B cell (primary cell): ENCODE measurements around the gene ZNF322. TPM values are rescaled to one million over a fixed set of nuclear protein-coding genes. Genes with fewer than 3 reads are reported as not detected.

Experiments used
- ATAC-seq: fragments of 200-7000 bp; cut with Tn5 transposase; one replicate; pipeline ENCODE4 v1.10.0; 2021; ENCODE audit warnings: low read depth, mild to moderate bottlenecking, moderate number of reproducible peaks, moderate library complexity
- CTCF ChIA-PET: fragments of 350-600 bp; sonication (Branson Sonifier 250); formaldehyde crosslinking; loops from one replicate; lab custom pipeline; 2021; ENCODE audit warnings: antibody characterized with exemption, inconsistent platforms; lab: Charles Lee
- POLR2A ChIA-PET: fragments of 350-600 bp; sonication (Branson Sonifier 250); formaldehyde crosslinking; loops from one replicate; lab custom pipeline; 2021; ENCODE audit warnings: antibody characterized with exemption; lab: Charles Lee
- DNase-seq: peaks from one replicate; pipeline ENCODE4 v3.0.0; 2013
- H2AFZ ChIP-seq: 2 replicates; pipeline ENCODE4 v1.6.1; 2012; ENCODE audit warnings: mild to moderate bottlenecking, low read depth, low read length; ENCODE audit not compliant: insufficient read depth, poor library complexity, severe bottlenecking
- H3K27ac ChIP-seq, 2 donors: 1 replicate in 1 of 2; 2 replicates in 1 of 2; pipeline ENCODE4 v1.5.1; 2012 to 2013; ENCODE audit warnings: low read length in 2 of 2, mild to moderate bottlenecking in 2 of 2, moderate library complexity in 1 of 2
- H3K27me3 ChIP-seq, 4 experiments: fragments of 200-600 bp in 1 of 4; sonication (generic) in 1 of 4; replicated peaks in 1 of 4; 1 replicate in 2 of 4; 2 replicates in 2 of 4; pipeline versions ENCODE4 v1.6.1 to v1.7.0; 2013 to 2016; ENCODE audit warnings: low read length in 3 of 4, mild to moderate bottlenecking in 2 of 4, mixed read lengths in 1 of 4, moderate library complexity in 1 of 4; ENCODE audit not compliant: insufficient read depth in 4 of 4, control insufficient read depth in 3 of 4; ENCODE audit errors: control extremely low read depth in 1 of 4
- H3K36me3 ChIP-seq, 2 experiments: replicated peaks in 1 of 2; 1 replicate in 1 of 2; 2 replicates in 1 of 2; pipeline versions ENCODE4 v1.6.1 to v1.7.1; 2013; ENCODE audit warnings: low read length in 1 of 2; ENCODE audit not compliant: insufficient read depth in 2 of 2, control insufficient read depth in 1 of 2; ENCODE audit errors: control extremely low read depth in 1 of 2, extremely low read depth in 1 of 2
- H3K4me1 ChIP-seq, 2 donors: fragments of 200-600 bp in 1 of 2; sonication (generic) in 1 of 2; 1 replicate in 1 of 2; 2 replicates in 1 of 2; pipeline versions ENCODE4 v1.5.1 to v1.6.1; 2013 to 2017; ENCODE audit warnings: low read length in 2 of 2; ENCODE audit not compliant: control insufficient read depth in 2 of 2, insufficient read depth in 2 of 2
- H3K4me2 ChIP-seq: replicated peaks from 2 replicates; pipeline ENCODE3; 2012; ENCODE audit warnings: mild to moderate bottlenecking, low read depth, low read length; ENCODE audit not compliant: poor library complexity, severe bottlenecking
- H3K4me3 ChIP-seq, 5 experiments: fragments of 200-600 bp in 1 of 5; sonication (generic) in 1 of 5; 1 replicate in 3 of 5; 2 replicates in 2 of 5; pipeline versions ENCODE4 v1.5.1 to v1.7.0; 2011 to 2016; ENCODE audit warnings: low read length in 4 of 5, mild to moderate bottlenecking in 4 of 5, low read depth in 2 of 5, control low read depth in 1 of 5, moderate library complexity in 1 of 5; ENCODE audit not compliant: insufficient read depth in 1 of 5; ENCODE audit errors: control extremely low read depth in 1 of 5, extremely low read depth in 1 of 5
- H3K79me2 ChIP-seq: fragments of 200-600 bp; sonication (generic); one replicate; pipeline ENCODE4 v1.6.0; 2016; ENCODE audit warnings: low read length; ENCODE audit not compliant: control insufficient read depth, insufficient read depth
- H3K9ac ChIP-seq: fragments of 200-600 bp; sonication (generic); 2 replicates; pipeline ENCODE4 v1.6.1; 2017; ENCODE audit warnings: mild to moderate bottlenecking, low read length, moderate library complexity
- H3K9me3 ChIP-seq, 3 donors: one replicate each; pipeline versions ENCODE4 v1.6.1 to v1.7.1; 2013; ENCODE audit warnings: low read length in 2 of 3; ENCODE audit not compliant: control insufficient read depth in 2 of 3, insufficient read depth in 1 of 3; ENCODE audit errors: control extremely low read depth in 1 of 3
- H4K20me1 ChIP-seq: 2 replicates; pipeline ENCODE4 v1.6.0; 2012; ENCODE audit warnings: mild to moderate bottlenecking, low read length; ENCODE audit not compliant: insufficient read depth, control insufficient read depth, poor library complexity, severe bottlenecking
- H3K27ac Mint-ChIP-seq: one replicate; pipeline ENCODE4 v1.8.0; 2021; ENCODE audit warnings: mixed read lengths
- H3K27me3 Mint-ChIP-seq: one replicate; pipeline ENCODE4 v1.8.0; 2021; ENCODE audit warnings: mixed read lengths
- H3K4me1 Mint-ChIP-seq: one replicate; pipeline ENCODE4 v1.8.0; 2021; ENCODE audit warnings: mixed read lengths
- H3K4me3 Mint-ChIP-seq: one replicate; pipeline ENCODE4 v1.8.0; 2021; ENCODE audit warnings: mixed read lengths
- H3K9me3 Mint-ChIP-seq: one replicate; pipeline ENCODE4 v1.8.0; 2022; ENCODE audit warnings: mixed read lengths; ENCODE audit not compliant: insufficient read depth
- EZH2 ChIP-seq: IDR thresholded peaks from 2 replicates; pipeline ENCODE4 v1.6.1; 2012; ENCODE audit warnings: borderline replicate concordance, low read depth, mild to moderate bottlenecking, moderate library complexity, low read length; ENCODE audit not compliant: insufficient read depth, poor library complexity, severe bottlenecking
- WGBS: methylation state at CpG from one replicate; pipeline ENCODE4 v1.1.5; 2013; ENCODE audit warnings: missing lambda C conversion rate; ENCODE audit not compliant: insufficient coverage; 5-methylcytosine and 5-hydroxymethylcytosine counted together
- intact Hi-C: fragments of 100-400 bp; cut with micrococcal nuclease; formaldehyde crosslinking; loops from one replicate; pipeline ENCODE4 v1.10.0; 2022
- polyA plus RNA-seq: library from polyadenylated mRNA; depleted of rRNA; stranded (reverse); fragments of >200 nt; gene quantifications from 2 replicates; pipeline ENCODE4 v1.2.3, GENCODE V29; 2012
- total RNA-seq, 2 donors: library from RNA; stranded (reverse); fragments of 120-200 nt in 1 of 2; gene quantifications; 1 replicate in 1 of 2; 2 replicates in 1 of 2; pipeline versions ENCODE4 v1.2.3 to v1.2.4, GENCODE V29; 2013 to 2022
- TF ChIP-seq, protein P1 (sequence below): fragments of 200-600 bp; IDR thresholded peaks from one replicate; pipeline ENCODE4 v1.8.0; 2022; ENCODE audit warnings: antibody characterized with exemption, mild to moderate bottlenecking

Gene ZNF322
- total and polyA plus RNA-seq, 2 donors (not counting 1 experiment from before 2014, with no cell fraction given), result 3.2 to 27.6 TPM

DNA sequence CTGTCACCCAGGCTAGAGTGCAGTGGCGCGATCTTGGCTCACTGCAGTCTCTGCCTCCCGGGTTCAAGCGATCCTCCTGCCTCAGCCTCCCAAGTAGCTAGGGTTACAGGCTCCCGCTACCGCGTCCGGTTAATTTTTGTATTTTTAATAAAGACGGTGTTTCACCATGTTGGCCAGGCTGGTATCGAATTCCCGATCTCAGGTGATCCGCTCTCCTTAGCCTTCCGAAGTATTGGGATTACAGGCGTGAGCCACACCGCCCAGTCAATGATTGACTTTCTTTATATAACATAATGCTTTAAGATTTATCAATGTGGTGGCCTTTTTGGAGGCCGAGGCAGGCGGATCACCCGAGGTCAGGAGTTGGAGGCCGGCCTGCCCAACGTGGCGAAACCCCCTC, 70.6 kb downstream of the ZNF322 start:
- Mint-ChIP-seq H3K4me1 (no peaks in the 10 kb centered on the region), H3K9me3 (no peaks in the 10 kb centered on the region), H3K4me3 (no peak overlapping the region), H3K27me3 (peaks cover 28% of the 10 kb centered on the region), H3K27ac (no peak overlapping the region)
- intact Hi-C loops, result no loop called here
- ATAC-seq (no peak), DNase-seq (no peak)
- Histone ChIP-seq H3K79me2 (no peaks in the 10 kb centered on the region), H3K9ac (no peak overlapping the region), H3K4me3 (no peak overlapping the region), H3K9me3 (no peaks in the 10 kb centered on the region), H2AFZ (no peak overlapping the region), H3K27ac (no peak overlapping the region), H3K27me3 (peaks cover 0 to 29% (median 6%) of the 10 kb centered on the region in 4 experiments), H3K4me2 (no peak overlapping the region), H3K36me3 (no peaks in the 10 kb centered on the region), H4K20me1 (no peaks in the 10 kb centered on the region), H3K4me1 (no peaks in the 10 kb centered on the region)
- TF ChIP-seq, protein P1, sequence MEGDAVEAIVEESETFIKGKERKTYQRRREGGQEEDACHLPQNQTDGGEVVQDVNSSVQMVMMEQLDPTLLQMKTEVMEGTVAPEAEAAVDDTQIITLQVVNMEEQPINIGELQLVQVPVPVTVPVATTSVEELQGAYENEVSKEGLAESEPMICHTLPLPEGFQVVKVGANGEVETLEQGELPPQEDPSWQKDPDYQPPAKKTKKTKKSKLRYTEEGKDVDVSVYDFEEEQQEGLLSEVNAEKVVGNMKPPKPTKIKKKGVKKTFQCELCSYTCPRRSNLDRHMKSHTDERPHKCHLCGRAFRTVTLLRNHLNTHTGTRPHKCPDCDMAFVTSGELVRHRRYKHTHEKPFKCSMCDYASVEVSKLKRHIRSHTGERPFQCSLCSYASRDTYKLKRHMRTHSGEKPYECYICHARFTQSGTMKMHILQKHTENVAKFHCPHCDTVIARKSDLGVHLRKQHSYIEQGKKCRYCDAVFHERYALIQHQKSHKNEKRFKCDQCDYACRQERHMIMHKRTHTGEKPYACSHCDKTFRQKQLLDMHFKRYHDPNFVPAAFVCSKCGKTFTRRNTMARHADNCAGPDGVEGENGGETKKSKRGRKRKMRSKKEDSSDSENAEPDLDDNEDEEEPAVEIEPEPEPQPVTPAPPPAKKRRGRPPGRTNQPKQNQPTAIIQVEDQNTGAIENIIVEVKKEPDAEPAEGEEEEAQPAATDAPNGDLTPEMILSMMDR, result no peak
- TF ChIP-seq EZH2, result no peak
- POLR2A ChIA-PET, result interaction anchor here (0.6 kb wide), 1 partner anchor 19 kb away, joined by 3 read pairs; no protein-coding TSS in a partner anchor
- WGBS, result 100% methylated on average over 2 of the region's 21 CpGs
- CTCF ChIA-PET, result interaction anchor here (0.7 kb wide), 1 partner anchor 1163 kb away, joined by 6 read pairs; no protein-coding TSS in a partner anchor

Other genes with a start within 250 kb of the ZNF322 start
- 136 and 139 TPM in 2 replicates for gene BTN3A3, start 219.2 kb downstream of the ZNF322 start, total RNA-seq
- 61.8 and 65.5 TPM in 2 replicates for gene BTN3A3, start 219.2 kb downstream of the ZNF322 start, polyA plus RNA-seq
- 63.3 and 69.6 TPM in 2 replicates for gene BTN2A1, start 201.8 kb downstream of the ZNF322 start, total RNA-seq
- 55.1 and 60.2 TPM in 2 replicates for gene BTN2A1, start 201.8 kb downstream of the ZNF322 start, polyA plus RNA-seq
- 0.53 and 0.74 TPM in 2 replicates for gene BTN1A1, start 159.4 kb downstream of the ZNF322 start, total RNA-seq
- 0.22 and 0.42 TPM in 2 replicates for gene BTN1A1, start 159.4 kb downstream of the ZNF322 start, polyA plus RNA-seq
- 81.1 and 82.4 TPM in 2 replicates for gene HMGN4, start 121.4 kb downstream of the ZNF322 start, total RNA-seq
- 25.7 and 37.7 TPM in 2 replicates for gene HMGN4, start 121.4 kb downstream of the ZNF322 start, polyA plus RNA-seq
- 28.6 and 29.8 TPM in 2 replicates for gene ABT1, start 62.8 kb downstream of the ZNF322 start, total RNA-seq
- gene ABT1, start 62.8 kb downstream of the ZNF322 start, polyA plus RNA-seq, result 16.9 and 17.6 TPM in 2 replicates